HG03460 (cell line): ENCODE data around the gene C2orf76.
"Not testable (repeated sequence)": the region's sequence is repeated elsewhere in the genome, so short reads cannot be mapped to it uniquely, and the experiment has no call there.

Experiments
- ATAC-seq: cut with Tn5 transposase; IDR thresholded peaks from one replicate; pipeline ENCODE4 v1.9.1; 2021; ENCODE audit not compliant: unreplicated experiment

C2orf76 gene

GRCh38 chr2:119366649-119367471, at the start of gene C2orf76, which contains the start of gene DBI:
C2orf76 (minus strand) TSS chr2:119366834; CDS start chr2:119339959, 26,875 bp downstream.
DBI (plus strand) TSS chr2:119366977; CDS start chr2:119367052, 75 bp downstream.
- ATAC-seq: peak; percentile 94

DNA sequence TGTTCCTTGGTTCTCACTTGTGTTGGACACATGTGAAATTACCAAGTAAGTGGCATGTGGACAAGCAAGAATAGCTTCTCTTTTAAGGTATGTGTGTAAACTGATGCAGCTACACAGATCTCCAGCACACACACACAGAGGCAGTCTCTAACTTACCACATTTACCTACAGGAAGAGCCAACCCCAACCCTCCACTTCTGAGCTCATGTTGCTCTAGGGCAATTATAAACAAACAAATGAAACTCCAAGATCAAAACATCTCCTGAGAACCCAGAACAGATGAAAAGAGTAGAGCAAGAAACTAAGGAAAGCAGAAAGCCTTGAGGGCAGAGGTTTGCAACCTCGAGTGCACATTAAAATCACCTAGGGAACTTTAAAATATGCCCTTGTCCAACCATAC, 49.0 kb upstream of the C2orf76 start:
- no peak for ATAC-seq

- no peak for ATAC-seq
These were observed 48.3 kb upstream of the C2orf76 start for GRCh38 chr2:119414894-119415293.

- ATAC-seq: no peak
These were observed 42.9 kb upstream of the C2orf76 start for GRCh38 chr2:119409506-119409905.

DNA sequence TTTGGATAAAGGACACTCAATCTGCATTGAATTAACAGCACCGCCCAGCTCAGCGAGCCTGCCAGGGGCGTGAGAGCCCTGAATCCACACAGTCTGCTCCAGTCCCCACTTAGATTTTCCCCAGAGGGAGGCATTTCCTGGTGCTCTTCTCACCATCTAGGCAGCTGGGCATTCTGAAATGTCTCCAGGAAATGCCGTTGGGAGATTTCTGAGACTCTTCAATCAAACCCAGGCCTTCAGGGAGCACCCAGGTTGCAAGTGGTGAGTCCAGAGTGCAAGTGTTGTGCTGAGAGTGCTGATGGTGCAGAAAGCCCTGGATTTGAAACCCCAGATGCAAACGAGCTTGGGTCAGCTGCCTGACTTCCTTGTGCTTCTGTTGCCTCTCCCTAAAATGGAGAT, 41.6 kb upstream of the C2orf76 start:
- ATAC-seq: no peak

DNA sequence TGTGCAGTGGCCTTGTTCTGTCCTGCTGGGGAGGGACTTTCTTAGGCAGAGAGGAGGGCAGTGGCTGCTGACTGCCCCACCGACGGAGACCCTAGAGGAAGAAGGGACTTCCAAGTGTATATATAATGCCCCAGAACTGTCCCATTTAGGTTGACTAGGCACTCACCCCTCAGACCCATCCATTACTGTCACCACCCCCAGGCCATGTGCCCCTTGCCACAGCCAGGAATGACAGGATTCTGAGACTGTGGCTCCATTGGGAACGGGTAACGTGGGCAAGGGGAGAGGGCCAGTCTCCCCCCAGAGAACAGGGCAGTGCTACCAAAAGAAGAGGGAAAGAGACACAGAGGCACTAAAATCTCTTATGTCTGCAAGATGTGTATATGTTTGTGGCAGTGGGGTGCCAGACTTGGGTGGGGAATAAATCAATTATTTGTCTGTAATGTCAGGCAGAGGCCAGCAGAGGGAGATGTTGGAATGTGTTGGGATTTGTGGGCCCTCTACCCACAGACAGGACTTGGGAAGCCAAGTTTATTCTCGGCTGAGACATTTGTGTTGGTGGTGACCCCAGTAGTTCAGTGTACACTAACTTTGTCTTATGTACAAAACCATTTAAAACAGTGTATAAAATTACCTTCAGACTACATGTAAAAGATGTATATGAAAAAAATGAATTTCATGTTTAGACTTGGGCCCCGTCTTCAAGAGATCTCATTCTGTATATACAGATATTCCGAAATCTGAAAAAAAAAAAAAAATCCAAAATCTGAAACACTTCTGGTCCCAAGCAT, 41.0 kb upstream of the C2orf76 start:
- ATAC-seq: no peak

GRCh38 chr2:119405151-119405550, 38.5 kb upstream of the C2orf76 start:
- ATAC-seq: no peak

- not testable (repeated sequence) for ATAC-seq
These were observed 37.0 kb upstream of the C2orf76 start for GRCh38 chr2:119403618-119404017.

DNA sequence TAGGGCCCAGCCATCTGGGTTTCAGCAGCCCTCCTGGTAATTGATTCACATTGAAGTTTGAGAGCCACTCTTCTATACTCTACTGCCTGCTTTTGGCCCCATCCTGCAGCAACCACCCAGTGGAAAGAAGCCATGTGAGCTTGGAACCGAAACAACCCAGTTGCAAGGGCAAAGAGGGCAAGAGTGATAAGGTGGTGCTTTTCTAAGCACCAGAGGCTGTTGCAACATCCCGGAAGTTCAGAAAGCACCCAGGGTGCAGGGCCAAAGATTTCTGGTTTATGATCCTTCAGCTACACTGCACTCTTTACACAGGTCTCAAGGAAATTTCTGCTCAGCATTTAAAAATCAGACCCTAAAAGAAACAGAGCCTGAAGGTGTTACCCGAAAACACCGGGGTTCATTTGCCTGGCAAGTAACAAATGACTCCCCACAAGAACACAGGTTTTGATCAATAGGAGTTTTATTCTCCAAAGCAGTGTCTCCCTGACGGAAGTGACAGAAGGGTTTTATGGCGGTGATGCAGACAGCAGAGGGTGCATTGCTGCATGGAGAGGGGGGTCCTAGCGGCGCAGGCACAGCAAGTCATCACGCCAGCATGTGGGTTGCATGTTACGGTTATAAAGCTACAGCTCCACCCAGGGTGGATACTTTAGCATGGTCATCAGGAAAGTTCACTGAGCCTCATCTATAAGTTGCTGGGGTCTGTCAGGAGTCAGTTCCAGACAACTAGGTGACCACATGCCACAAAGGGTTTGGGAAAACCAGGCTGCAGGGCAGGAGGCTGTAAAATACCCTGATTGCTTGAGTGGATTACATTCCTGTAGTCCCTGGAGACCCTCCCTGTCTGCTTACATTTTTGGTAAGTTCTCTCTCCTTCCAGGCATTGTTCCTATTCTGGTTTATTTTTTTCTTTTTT, 36.3 kb upstream of the C2orf76 start:
- no peak for ATAC-seq

GRCh38 chr2:119402106-119402505, 35.5 kb upstream of the C2orf76 start:
- no peak for ATAC-seq

GRCh38 chr2:119397196-119397595, 30.6 kb upstream of the C2orf76 start:
- no peak for ATAC-seq

DNA sequence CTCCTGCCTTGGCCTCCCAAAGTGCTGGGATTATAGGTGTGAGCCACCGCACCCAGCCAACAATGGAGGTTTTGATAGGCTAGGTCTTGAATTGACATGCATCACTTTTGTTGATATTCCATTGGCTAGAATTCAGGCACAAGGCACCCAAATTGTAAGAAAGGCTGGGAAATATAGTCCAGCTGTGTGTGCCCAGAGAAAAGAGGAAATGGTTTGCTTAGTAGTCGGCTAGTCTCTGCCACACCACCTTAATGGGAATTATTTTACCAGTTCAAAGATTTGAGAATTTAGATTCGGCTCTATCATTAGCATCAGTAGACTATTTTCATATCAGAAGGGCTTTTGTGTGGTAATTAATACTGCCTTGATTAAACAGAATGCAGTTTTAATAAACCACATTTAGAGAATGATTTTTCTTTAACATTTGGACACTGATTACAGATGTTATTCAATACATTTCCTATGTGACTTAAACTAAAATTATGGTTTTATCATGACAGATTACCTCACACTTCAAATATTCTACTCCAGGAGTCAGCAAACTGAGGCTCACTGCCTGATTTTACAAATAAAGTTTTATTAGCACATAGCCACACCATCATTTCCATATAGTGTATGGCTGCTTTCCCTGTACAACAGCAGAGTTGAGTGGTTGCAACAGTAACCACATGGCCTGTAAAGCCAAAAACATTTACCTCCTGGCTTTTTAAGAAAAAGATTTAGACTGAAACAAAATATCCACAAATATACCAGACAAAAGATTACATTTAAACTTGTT, 27.5 kb upstream of the C2orf76 start:
- ATAC-seq: no peak

DNA sequence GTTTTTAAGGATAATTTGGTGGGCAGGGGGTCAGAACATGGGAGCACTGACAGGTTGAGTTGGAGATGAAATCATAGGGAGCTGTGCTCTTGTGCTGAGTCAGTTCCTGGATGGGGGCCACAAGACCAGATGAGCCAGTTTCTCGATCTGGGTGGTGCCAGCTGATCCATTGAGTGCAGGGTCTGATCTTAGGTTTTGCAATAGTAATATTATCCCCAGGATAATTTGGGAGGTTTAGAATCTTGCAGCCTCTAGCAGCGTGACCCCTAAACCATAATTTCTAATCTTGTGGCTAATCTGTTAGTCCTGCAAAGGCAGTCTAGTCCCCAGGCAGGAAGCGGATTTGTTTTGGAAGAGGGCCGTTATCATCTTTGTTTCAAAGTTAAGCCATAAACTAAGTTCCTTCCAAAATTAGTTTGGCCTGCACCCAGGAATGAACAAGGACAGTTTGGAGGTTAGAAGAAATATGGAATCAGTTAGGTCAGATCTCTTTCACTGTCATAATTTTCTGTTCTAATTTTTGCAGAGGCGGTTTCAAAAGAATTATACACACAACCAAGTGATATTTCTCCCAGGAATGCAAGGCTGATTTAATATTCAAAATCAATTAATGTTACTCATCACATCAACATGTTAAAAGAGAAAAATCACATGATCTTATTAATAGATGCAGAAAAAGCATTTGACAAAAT, 23.1 kb upstream of the C2orf76 start:
- ATAC-seq: no peak

- peak; percentile 84 for ATAC-seq
These were observed 20.9 kb upstream of the C2orf76 start for GRCh38 chr2:119387381-119388129.

DNA sequence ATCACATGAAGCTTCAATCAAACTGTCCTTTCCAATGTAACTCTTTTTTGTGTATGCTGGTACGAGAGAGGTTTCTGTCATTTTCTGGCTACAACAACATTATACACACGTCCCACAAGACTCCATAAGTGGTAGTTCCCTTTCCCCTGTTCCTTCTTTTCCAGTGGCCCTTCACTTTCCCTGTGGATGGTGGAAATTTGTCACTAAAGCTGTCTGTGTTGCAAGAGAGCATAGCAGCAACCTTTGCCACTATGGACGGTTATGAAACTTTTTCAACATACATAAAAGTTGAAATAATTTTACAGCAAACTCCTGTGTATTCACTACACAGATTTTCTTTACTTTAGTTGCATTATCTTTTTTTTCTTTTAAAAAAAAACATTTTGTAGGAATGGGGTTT, 18.8 kb upstream of the C2orf76 start:
- no peak for ATAC-seq

- no peak for ATAC-seq
These were observed 18.3 kb upstream of the C2orf76 start for GRCh38 chr2:119384971-119385370.

DNA sequence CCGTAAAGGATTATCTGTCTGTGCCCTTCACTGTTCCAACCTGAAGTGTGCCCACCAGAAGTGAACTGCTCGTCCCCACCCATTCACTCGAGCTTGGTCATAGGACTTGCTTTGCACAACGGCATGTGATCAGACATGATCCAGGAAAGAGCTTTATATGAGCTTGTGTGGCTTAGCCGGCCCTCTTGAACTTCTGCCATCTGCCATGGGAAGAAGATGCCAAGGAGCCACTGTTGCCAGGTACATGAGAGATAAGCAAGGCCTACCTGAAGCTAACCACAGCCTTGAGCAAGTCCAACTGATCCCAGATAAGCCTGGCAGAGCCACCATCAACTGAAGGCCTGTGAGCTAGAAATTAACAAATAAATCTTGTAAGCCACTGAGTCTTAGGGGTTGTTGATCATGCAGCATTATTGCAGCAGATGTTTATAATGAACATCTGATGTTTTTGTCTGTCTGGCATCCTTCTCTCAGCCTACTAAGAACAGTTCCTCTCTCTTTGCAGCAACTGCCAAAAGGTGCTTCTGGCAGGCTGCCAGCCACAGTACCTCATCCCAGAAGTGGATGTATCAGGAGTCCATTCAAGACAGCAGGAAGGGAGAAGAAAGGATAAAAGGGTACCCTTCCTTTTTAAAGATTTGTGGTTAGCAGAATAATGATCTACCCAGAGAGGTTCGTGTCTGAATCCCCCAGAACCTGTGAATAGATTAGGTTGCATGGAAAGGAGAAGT, 16.9 kb upstream of the C2orf76 start:
- no peak for ATAC-seq

- ATAC-seq: no peak
These were observed 11.9 kb upstream of the C2orf76 start for GRCh38 chr2:119378566-119378965.
